HCT116 (cell line): ENCODE data around the gene UMODL1. TPM values are rescaled to one million over a fixed set of nuclear protein-coding genes. Genes with fewer than 3 reads are reported as not detected.

Experiments
- ATAC-seq: fragments of 200-7000 bp; cut with Tn5 transposase; 2 replicates; pipeline ENCODE4 v1.9.1; 2020; ENCODE audit warnings: mild to moderate bottlenecking, moderate library complexity
- BruUV-seq: library from RNA; stranded (reverse); fragments of 400-500 nt; replicated peaks from 2 replicates; lab custom pipeline; 2021; lab: Mats Ljungman, UMichigan
- CTCF ChIA-PET: fragments of 300-600 bp; sonication (Branson Sonifier 250); formaldehyde crosslinking; loops from one replicate; lab custom pipeline; 2021; ENCODE audit warnings: antibody characterized with exemption; lab: Charles Lee
- POLR2A ChIA-PET: fragments of 300-600, 350-600 bp; sonication (Branson Sonifier 250); formaldehyde crosslinking; loops from one replicate; lab custom pipeline; 2021; ENCODE audit warnings: antibody characterized with exemption; lab: Charles Lee
- RAD21 ChIA-PET, 2 experiments: fragments of 300-600 bp; sonication (Branson Sonifier 250); formaldehyde crosslinking; loops; one replicate each; lab custom pipeline; 2023; ENCODE audit warnings: low total read pairs in 2 of 2; ENCODE audit not compliant: uncharacterized antibody in 2 of 2, unreplicated experiment in 2 of 2, low non-redundant PET in 1 of 2; lab: Charles Lee
- DNase-seq: peaks from one replicate; pipeline ENCODE4 v3.0.0-alpha.2; 2010; ENCODE audit warnings: low read depth, low spot score
- H2AFZ ChIP-seq: fragments of 200-600 bp; shearing (Covaris generic), sonication (generic); 2 replicates; pipeline ENCODE4 v1.6.1; 2017; ENCODE audit warnings: low read depth, mixed run types, mixed read lengths, antibody characterized with exemption, low read length; ENCODE audit not compliant: poor library complexity, severe bottlenecking
- H3K27ac ChIP-seq: 2 replicates; pipeline ENCODE4 v1.5.1; 2012; ENCODE audit warnings: low read depth, low read length
- H3K27me3 ChIP-seq: fragments of 200-600 bp; sonication (generic); 2 replicates; pipeline ENCODE4 v1.6.1; 2016; ENCODE audit warnings: mixed run types, low read length, mixed read lengths; ENCODE audit not compliant: insufficient read depth
- H3K36me3 ChIP-seq, 2 experiments: fragments of 200-500 bp in 1 of 2; fragments of 200-600 bp in 1 of 2; sonication (Bioruptor generic) in 1 of 2; sonication (generic) in 1 of 2; 2 replicates each; pipeline versions ENCODE4 v1.5.1 to v1.6.1; 2014 to 2016; ENCODE audit warnings: low read length in 2 of 2, inconsistent platforms in 1 of 2, mixed read lengths in 1 of 2, mixed run types in 1 of 2; ENCODE audit not compliant: insufficient read depth in 2 of 2, control insufficient read depth in 1 of 2
- H3K4me1 ChIP-seq, 2 experiments: fragments of 200-600 bp in 1 of 2; sonication (generic) in 1 of 2; 2 replicates each; pipeline versions ENCODE4 v1.5.1 to v1.6.1; 2012 to 2017; ENCODE audit warnings: low read length in 2 of 2, inconsistent platforms in 1 of 2, mild to moderate bottlenecking in 1 of 2, mixed read lengths in 1 of 2, mixed run types in 1 of 2, moderate library complexity in 1 of 2; ENCODE audit not compliant: insufficient read depth in 2 of 2, control insufficient read depth in 1 of 2
- H3K4me2 ChIP-seq: fragments of 200-600 bp; sonication (generic); 2 replicates; pipeline ENCODE4 v1.6.1; 2017; ENCODE audit warnings: mixed run types, low read length, mixed read lengths
- H3K4me3 ChIP-seq, 2 experiments: fragments of 200-600 bp in 1 of 2; sonication (generic) in 1 of 2; replicated peaks in 1 of 2; 2 replicates each; pipeline ENCODE4 v1.5.1; 2011 to 2016; ENCODE audit warnings: low read length in 2 of 2, control low read depth in 1 of 2, low read depth in 1 of 2, mild to moderate bottlenecking in 1 of 2, mixed read lengths in 1 of 2, mixed run types in 1 of 2
- H3K79me2 ChIP-seq: fragments of 200-600 bp; sonication (generic); 2 replicates; pipeline ENCODE4 v1.6.1; 2017; ENCODE audit warnings: mild to moderate bottlenecking, mixed run types, low read length, moderate library complexity, mixed read lengths; ENCODE audit not compliant: insufficient read depth
- H3K9ac ChIP-seq: fragments of 200-600 bp; sonication (generic); 2 replicates; pipeline ENCODE4 v1.6.1; 2016; ENCODE audit warnings: low read length, mixed read lengths
- H3K9me2 ChIP-seq: fragments of 200-600 bp; sonication (generic), shearing (Covaris generic); 2 replicates; pipeline ENCODE4 v1.6.1; 2017; ENCODE audit warnings: mixed run types, mild to moderate bottlenecking, moderate library complexity; ENCODE audit not compliant: insufficient read depth
- H3K9me3 ChIP-seq, 2 experiments: fragments of 200-500 bp in 1 of 2; fragments of 200-600 bp in 1 of 2; sonication (Bioruptor generic) in 1 of 2; sonication (generic) in 1 of 2; 2 replicates each; pipeline ENCODE4 v1.6.1; 2014 to 2017; ENCODE audit warnings: low read length in 2 of 2, mixed read lengths in 2 of 2, inconsistent platforms in 1 of 2, low read depth in 1 of 2, mild to moderate bottlenecking in 1 of 2, mixed run types in 1 of 2, moderate library complexity in 1 of 2; ENCODE audit not compliant: control insufficient read depth in 1 of 2, insufficient read depth in 1 of 2
- H4K20me1 ChIP-seq: fragments of 200-600 bp; sonication (generic), shearing (Covaris generic); 2 replicates; pipeline ENCODE4 v1.6.1; 2017; ENCODE audit warnings: mixed run types, mild to moderate bottlenecking, moderate library complexity; ENCODE audit not compliant: insufficient read depth
- CBX3 ChIP-seq: IDR thresholded peaks from 2 replicates; pipeline ENCODE4 v1.6.1; 2012; ENCODE audit warnings: low read depth
- EGR1 ChIP-seq: IDR thresholded peaks from 2 replicates; pipeline ENCODE4 v1.6.1; 2012; ENCODE audit warnings: low read depth
- ELF1 ChIP-seq: IDR thresholded peaks from 2 replicates; pipeline ENCODE4 v1.6.1; 2012; ENCODE audit warnings: low read depth, borderline replicate concordance
- EZH2 ChIP-seq: fragments of 200-600 bp; sonication (generic); IDR thresholded peaks from 2 replicates; pipeline ENCODE4 v1.6.1; 2017; ENCODE audit warnings: antibody characterized with exemption, mixed run types
- EZH2phosphoT487 ChIP-seq: fragments of 200-600 bp; IDR thresholded peaks from 2 replicates; pipeline ENCODE4 v1.6.1; 2018; ENCODE audit warnings: antibody characterized with exemption, borderline replicate concordance
- FOSL1 ChIP-seq: IDR thresholded peaks from 2 replicates; pipeline ENCODE4 v1.6.1; 2012; ENCODE audit warnings: low read depth
- JUND ChIP-seq: IDR thresholded peaks from 2 replicates; pipeline ENCODE4 v1.6.1; 2012
- POLR2A ChIP-seq: IDR thresholded peaks from 2 replicates; pipeline ENCODE4 v1.7.0; 2011; ENCODE audit warnings: borderline replicate concordance; ENCODE audit not compliant: insufficient read depth, insufficient read length; ENCODE audit errors: extremely low read depth
- POLR2AphosphoS5 ChIP-seq: IDR thresholded peaks from 2 replicates; pipeline ENCODE4 v1.6.1; 2011; ENCODE audit warnings: mild to moderate bottlenecking, low read depth, low read length, moderate library complexity
- RAD21 ChIP-seq: IDR thresholded peaks from 2 replicates; pipeline ENCODE4 v1.6.1; 2012; ENCODE audit warnings: low read depth, mild to moderate bottlenecking
- SIN3A ChIP-seq: IDR thresholded peaks from 2 replicates; pipeline ENCODE4 v1.6.1; 2012; ENCODE audit warnings: low read depth
- SP1 ChIP-seq: IDR thresholded peaks from 2 replicates; pipeline ENCODE4 v1.6.1; 2012; ENCODE audit warnings: low read depth
- SRF ChIP-seq: IDR thresholded peaks from 2 replicates; pipeline ENCODE4 v1.6.1; 2012; ENCODE audit warnings: low read depth
- TCF7L2 ChIP-seq: IDR thresholded peaks from 2 replicates; pipeline ENCODE4 v1.7.0; 2011; ENCODE audit warnings: borderline replicate concordance, inconsistent platforms; ENCODE audit not compliant: insufficient read depth, insufficient read length; ENCODE audit errors: extremely low read depth
- ZFX ChIP-seq: fragments of 450-650 bp; IDR thresholded peaks from 2 replicates; pipeline ENCODE4 v1.6.1; 2017
- ZNF274 ChIP-seq: fragments of 200-500 bp; sonication (Bioruptor generic); IDR thresholded peaks from 2 replicates; pipeline ENCODE4 v1.6.1; 2014; ENCODE audit warnings: mild to moderate bottlenecking, low read depth, low read length, inconsistent platforms
- intact Hi-C: fragments of 100-400 bp; cut with micrococcal nuclease; formaldehyde crosslinking; loops from 2 replicates; pipeline ENCODE4 v1.10.0; 2022
- total RNA-seq: library from RNA; stranded (reverse); gene quantifications from one replicate; pipeline ENCODE4 v1.2.1, GENCODE V29; 2021; ENCODE audit not compliant: unreplicated experiment
- TF ChIP-seq, protein P1 (sequence below): IDR thresholded peaks from 2 replicates; pipeline ENCODE4 v1.6.1; 2012
- TF ChIP-seq, protein P2 (sequence below): IDR thresholded peaks from 2 replicates; pipeline ENCODE4 v1.6.1; 2012
- TF ChIP-seq, protein P3 (sequence below): IDR thresholded peaks from 2 replicates; pipeline ENCODE4 v1.6.1; 2012; ENCODE audit warnings: low read depth
- TF ChIP-seq, protein P4 (sequence below): IDR thresholded peaks from 2 replicates; pipeline ENCODE4 v1.6.1; 2011; ENCODE audit warnings: mild to moderate bottlenecking, low read length, moderate library complexity; ENCODE audit not compliant: insufficient replicate concordance; ENCODE audit errors: extremely low read depth

UMODL1 gene
- total RNA-seq, 1 experiment from 2014 or later: not detected

DNA sequence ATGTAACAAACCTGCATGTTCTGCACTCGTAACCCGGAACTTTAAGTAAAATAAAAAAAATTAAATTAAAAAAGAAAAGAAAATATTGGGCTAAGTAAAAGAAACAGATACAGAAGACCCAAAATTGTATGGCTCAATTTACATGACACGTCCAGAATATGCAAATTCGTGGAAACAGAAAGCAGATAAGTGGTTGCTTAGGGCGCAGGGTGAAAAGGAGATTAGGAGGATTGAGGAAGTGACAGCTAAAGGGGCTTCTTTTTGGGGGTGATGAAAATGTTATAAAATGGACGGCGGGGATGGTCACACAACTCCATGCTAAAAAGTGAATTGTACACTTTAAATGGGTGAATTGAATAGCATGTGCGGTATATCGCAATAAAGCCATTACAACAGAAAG is 33.6 kb upstream of the UMODL1 start (continued):
- TF ChIP-seq POLR2AphosphoS5 (no peak), EZH2phosphoT487 (no peak), RAD21 (no peak), CBX3 (no peak), ZFX (no peak), SIN3A (no peak)
- TF ChIP-seq, protein P1, sequence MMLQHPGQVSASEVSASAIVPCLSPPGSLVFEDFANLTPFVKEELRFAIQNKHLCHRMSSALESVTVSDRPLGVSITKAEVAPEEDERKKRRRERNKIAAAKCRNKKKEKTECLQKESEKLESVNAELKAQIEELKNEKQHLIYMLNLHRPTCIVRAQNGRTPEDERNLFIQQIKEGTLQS: no peak
- TF ChIP-seq, protein P2, sequence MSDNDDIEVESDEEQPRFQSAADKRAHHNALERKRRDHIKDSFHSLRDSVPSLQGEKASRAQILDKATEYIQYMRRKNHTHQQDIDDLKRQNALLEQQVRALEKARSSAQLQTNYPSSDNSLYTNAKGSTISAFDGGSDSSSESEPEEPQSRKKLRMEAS: no peak
- TF ChIP-seq, all 23 proteins: peak for 0

DNA sequence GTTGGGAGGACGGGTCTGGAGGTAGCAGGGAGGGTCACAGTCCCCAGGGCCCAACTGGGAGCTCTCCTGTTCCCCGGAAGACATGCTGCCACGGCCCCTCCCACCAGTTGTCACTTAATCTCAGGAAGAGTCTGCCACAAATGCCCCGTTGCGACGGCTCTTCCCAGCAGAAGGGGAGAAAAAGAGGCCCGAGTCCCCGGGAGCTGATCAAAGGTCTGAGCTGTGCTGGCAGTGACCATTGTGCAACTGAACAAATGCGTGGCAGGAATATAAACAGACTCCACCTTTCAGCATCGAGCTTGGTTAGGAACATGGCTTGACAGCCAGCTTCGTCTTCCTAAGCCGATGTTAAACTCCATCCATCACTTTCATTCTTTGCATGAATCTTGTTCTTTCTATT is 33.2 kb upstream of the UMODL1 start:
- H4K20me1 ChIP-seq: no peaks in the 10 kb centered on the region
- H3K4me3 ChIP-seq: no peak overlapping the region
- H3K9me3 ChIP-seq: no peaks in the 10 kb centered on the region
- no peak overlapping the region for H2AFZ ChIP-seq
- H3K27me3 ChIP-seq: no peaks in the 10 kb centered on the region
- intact Hi-C loops: no loop called here
- no peaks in the 10 kb centered on the region for H3K9me2 ChIP-seq
- no TSS peak for BruUV-seq
- H3K79me2 ChIP-seq: no peaks in the 10 kb centered on the region
- CTCF ChIA-PET: no interaction called here
- no peak overlapping the region for H3K27ac ChIP-seq
- RAD21 ChIA-PET: no interaction called here
- no peak for ATAC-seq
- no peak for DNase-seq
- H3K4me1 ChIP-seq: peaks cover 11 to 20% of the 10 kb centered on the region in 2 experiments
- POLR2A ChIA-PET: no interaction called here
- no peak overlapping the region for H3K4me2 ChIP-seq
- no peaks in the 10 kb centered on the region for H3K36me3 ChIP-seq
- no peak overlapping the region for H3K9ac ChIP-seq
- TF ChIP-seq, protein P2: no peak
- no peak for TF ChIP-seq EGR1
- TF ChIP-seq, protein P3, sequence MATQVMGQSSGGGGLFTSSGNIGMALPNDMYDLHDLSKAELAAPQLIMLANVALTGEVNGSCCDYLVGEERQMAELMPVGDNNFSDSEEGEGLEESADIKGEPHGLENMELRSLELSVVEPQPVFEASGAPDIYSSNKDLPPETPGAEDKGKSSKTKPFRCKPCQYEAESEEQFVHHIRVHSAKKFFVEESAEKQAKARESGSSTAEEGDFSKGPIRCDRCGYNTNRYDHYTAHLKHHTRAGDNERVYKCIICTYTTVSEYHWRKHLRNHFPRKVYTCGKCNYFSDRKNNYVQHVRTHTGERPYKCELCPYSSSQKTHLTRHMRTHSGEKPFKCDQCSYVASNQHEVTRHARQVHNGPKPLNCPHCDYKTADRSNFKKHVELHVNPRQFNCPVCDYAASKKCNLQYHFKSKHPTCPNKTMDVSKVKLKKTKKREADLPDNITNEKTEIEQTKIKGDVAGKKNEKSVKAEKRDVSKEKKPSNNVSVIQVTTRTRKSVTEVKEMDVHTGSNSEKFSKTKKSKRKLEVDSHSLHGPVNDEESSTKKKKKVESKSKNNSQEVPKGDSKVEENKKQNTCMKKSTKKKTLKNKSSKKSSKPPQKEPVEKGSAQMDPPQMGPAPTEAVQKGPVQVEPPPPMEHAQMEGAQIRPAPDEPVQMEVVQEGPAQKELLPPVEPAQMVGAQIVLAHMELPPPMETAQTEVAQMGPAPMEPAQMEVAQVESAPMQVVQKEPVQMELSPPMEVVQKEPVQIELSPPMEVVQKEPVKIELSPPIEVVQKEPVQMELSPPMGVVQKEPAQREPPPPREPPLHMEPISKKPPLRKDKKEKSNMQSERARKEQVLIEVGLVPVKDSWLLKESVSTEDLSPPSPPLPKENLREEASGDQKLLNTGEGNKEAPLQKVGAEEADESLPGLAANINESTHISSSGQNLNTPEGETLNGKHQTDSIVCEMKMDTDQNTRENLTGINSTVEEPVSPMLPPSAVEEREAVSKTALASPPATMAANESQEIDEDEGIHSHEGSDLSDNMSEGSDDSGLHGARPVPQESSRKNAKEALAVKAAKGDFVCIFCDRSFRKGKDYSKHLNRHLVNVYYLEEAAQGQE: no peak
- TF ChIP-seq EZH2: no peak
- TF ChIP-seq ZNF274: no peak
- TF ChIP-seq JUND: no peak
- TF ChIP-seq RAD21: no peak
- TF ChIP-seq, protein P4, sequence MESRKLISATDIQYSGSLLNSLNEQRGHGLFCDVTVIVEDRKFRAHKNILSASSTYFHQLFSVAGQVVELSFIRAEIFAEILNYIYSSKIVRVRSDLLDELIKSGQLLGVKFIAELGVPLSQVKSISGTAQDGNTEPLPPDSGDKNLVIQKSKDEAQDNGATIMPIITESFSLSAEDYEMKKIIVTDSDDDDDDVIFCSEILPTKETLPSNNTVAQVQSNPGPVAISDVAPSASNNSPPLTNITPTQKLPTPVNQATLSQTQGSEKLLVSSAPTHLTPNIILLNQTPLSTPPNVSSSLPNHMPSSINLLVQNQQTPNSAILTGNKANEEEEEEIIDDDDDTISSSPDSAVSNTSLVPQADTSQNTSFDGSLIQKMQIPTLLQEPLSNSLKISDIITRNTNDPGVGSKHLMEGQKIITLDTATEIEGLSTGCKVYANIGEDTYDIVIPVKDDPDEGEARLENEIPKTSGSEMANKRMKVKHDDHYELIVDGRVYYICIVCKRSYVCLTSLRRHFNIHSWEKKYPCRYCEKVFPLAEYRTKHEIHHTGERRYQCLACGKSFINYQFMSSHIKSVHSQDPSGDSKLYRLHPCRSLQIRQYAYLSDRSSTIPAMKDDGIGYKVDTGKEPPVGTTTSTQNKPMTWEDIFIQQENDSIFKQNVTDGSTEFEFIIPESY: no peak
- no peak for TF ChIP-seq FOSL1
- no peak for TF ChIP-seq EZH2phosphoT487
- TF ChIP-seq SP1: no peak
- TF ChIP-seq POLR2AphosphoS5: no peak
- TF ChIP-seq, protein P1: no peak
- no peak for TF ChIP-seq ELF1
- TF ChIP-seq SRF: no peak
- TF ChIP-seq TCF7L2: no peak
- no peak for TF ChIP-seq SIN3A
- no peak for TF ChIP-seq POLR2A
